PC-9 (cell line): Measurements from ENCODE around the gene TENM4. TPM values are rescaled to one million over a fixed set of nuclear protein-coding genes. Genes with fewer than 3 reads are reported as not detected.

Experiments used
- BruUV-seq: library from RNA; stranded (reverse); fragments of 400-500 nt; replicated peaks from 2 replicates; lab custom pipeline; 2021; lab: Mats Ljungman, UMichigan
- CTCF ChIA-PET: fragments of 300-600 bp; sonication (Branson Sonifier 250); formaldehyde crosslinking; loops from one replicate; lab custom pipeline; 2022; ENCODE audit warnings: antibody characterized with exemption; lab: Charles Lee
- POLR2A ChIA-PET: fragments of 300-600 bp; sonication (Branson Sonifier 250); formaldehyde crosslinking; loops from one replicate; lab custom pipeline; 2022; ENCODE audit warnings: antibody characterized with exemption; ENCODE audit not compliant: unreplicated experiment; lab: Charles Lee
- DNase-seq, 2 experiments: peaks; one replicate each; pipeline versions ENCODE4 v3.0.0 to v3.0.0-alpha.2; 2015 to 2022; ENCODE audit warnings: mixed read lengths in 1 of 2
- H2AFZ ChIP-seq: fragments of 200-600 bp; sonication (generic); 2 replicates; pipeline ENCODE4 v1.8.1; 2017; ENCODE audit warnings: antibody characterized with exemption
- H3F3A ChIP-seq: fragments of 200-600 bp; sonication (generic); 2 replicates; pipeline ENCODE4 v1.8.1; 2017; ENCODE audit warnings: antibody characterized with exemption, mild to moderate bottlenecking, low read depth; ENCODE audit not compliant: insufficient read depth
- H3K27ac ChIP-seq: fragments of 200-600 bp; sonication (generic); 2 replicates; pipeline ENCODE4 v1.6.1; 2016; ENCODE audit warnings: mixed run types
- H3K27me3 ChIP-seq: fragments of 200-600 bp; sonication (generic); 2 replicates; pipeline ENCODE4 v1.6.1; 2016; ENCODE audit warnings: low read depth, mixed run types; ENCODE audit not compliant: insufficient read depth
- H3K36me3 ChIP-seq: fragments of 200-600 bp; sonication (generic); 2 replicates; pipeline ENCODE4 v1.6.1; 2016; ENCODE audit warnings: low read depth, mixed run types
- H3K4me1 ChIP-seq: fragments of 200-600 bp; sonication (generic); replicated peaks from 2 replicates; pipeline ENCODE4 v1.6.1; 2016; ENCODE audit warnings: mixed run types; ENCODE audit not compliant: insufficient read depth
- H3K4me2 ChIP-seq: fragments of 200-600 bp; sonication (generic); 2 replicates; pipeline ENCODE4 v1.6.1; 2017; ENCODE audit warnings: mixed run types
- H3K4me3 ChIP-seq: fragments of 200-600 bp; sonication (generic); 2 replicates; pipeline ENCODE4 v1.6.1; 2016; ENCODE audit warnings: mixed run types
- H3K79me2 ChIP-seq: fragments of 200-600 bp; sonication (generic); 2 replicates; pipeline ENCODE4 v1.6.1; 2017; ENCODE audit warnings: low read depth, mixed run types
- H3K9me2 ChIP-seq: fragments of 200-600 bp; sonication (generic); 2 replicates; pipeline ENCODE4 v1.8.1; 2017; ENCODE audit warnings: mild to moderate bottlenecking; ENCODE audit not compliant: insufficient read depth
- H3K9me3 ChIP-seq: fragments of 200-600 bp; sonication (generic); 2 replicates; pipeline ENCODE4 v1.8.1; 2016; ENCODE audit warnings: low read depth; ENCODE audit not compliant: insufficient read depth
- H4K20me1 ChIP-seq: fragments of 200-600 bp; sonication (generic); 2 replicates; pipeline ENCODE4 v1.8.1; 2017; ENCODE audit not compliant: insufficient read depth
- CTCF ChIP-seq: fragments of 200-600 bp; sonication (generic); conservative IDR thresholded peaks from 2 replicates; pipeline ENCODE4 v1.6.1; 2017; ENCODE audit warnings: mixed run types, antibody characterized with exemption, mild to moderate bottlenecking, moderate library complexity
- EZH2 ChIP-seq: fragments of 200-600 bp; sonication (generic); IDR thresholded peaks from 2 replicates; pipeline ENCODE4 v1.8.0; 2017; ENCODE audit warnings: antibody characterized with exemption, low read depth
- intact Hi-C: fragments of 100-400 bp; cut with micrococcal nuclease; formaldehyde crosslinking; loops from one replicate; pipeline ENCODE4 v1.10.0; 2022; ENCODE audit not compliant: unreplicated experiment
- total RNA-seq: library from RNA; stranded (reverse); gene quantifications from 2 replicates; pipeline ENCODE4 v1.2.3, GENCODE V29; 2021

The TENM4 gene
- total RNA-seq, 1 experiment from 2014 or later: not detected

- no peak overlapping the region for H3K27ac ChIP-seq
Observed at GRCh38 chr11:79097246-79097875, 343.5 kb downstream of the TENM4 start.

GRCh38 chr11:79095424-79095823 lies 345.4 kb downstream of the TENM4 start:
- Histone ChIP-seq H3K4me1 (no peaks in the 10 kb centered on the region), H3K27ac (no peak overlapping the region), H3K4me2 (no peak overlapping the region), H3K27me3 (peaks cover 20% of the 10 kb centered on the region), H4K20me1 (no peaks in the 10 kb centered on the region), H3K79me2 (no peaks in the 10 kb centered on the region), H2AFZ (no peak overlapping the region), H3K36me3 (no peaks in the 10 kb centered on the region), H3K9me3 (no peaks in the 10 kb centered on the region; the same call in 1 of the 2 replicates), H3F3A (no peaks in the 10 kb centered on the region), H3K9me2 (no peaks in the 10 kb centered on the region), H3K4me3 (no peak overlapping the region)
- POLR2A ChIA-PET: no interaction called here
- TF ChIP-seq CTCF (no peak), EZH2 (no peak)
- intact Hi-C loops: no loop called here
- no peak for DNase-seq
- CTCF ChIA-PET: no interaction called here
- BruUV-seq: no TSS peak

More at GRCh38 chr11:79097246-79097875, 343.5 kb downstream of the TENM4 start:
- Histone ChIP-seq H4K20me1 (no peaks in the 10 kb centered on the region), H3K4me2 (no peak overlapping the region), H3K9me2 (no peaks in the 10 kb centered on the region), H2AFZ (no peak overlapping the region), H3F3A (no peaks in the 10 kb centered on the region), H3K4me3 (no peak overlapping the region), H3K36me3 (no peaks in the 10 kb centered on the region), H3K9me3 (no peaks in the 10 kb centered on the region; the same call in 1 of the 2 replicates), H3K79me2 (no peaks in the 10 kb centered on the region), H3K4me1 (no peaks in the 10 kb centered on the region), H3K27me3 (peaks cover 18% of the 10 kb centered on the region)
- no peak for DNase-seq
- intact Hi-C loops: no loop called here
- no peak for TF ChIP-seq EZH2
- TF ChIP-seq CTCF: no peak
- BruUV-seq: no TSS peak
- ChIA-PET CTCF (no interaction called here), POLR2A (no interaction called here)

- H3K79me2 ChIP-seq: no peaks in the 10 kb centered on the region
- H3K4me2 ChIP-seq: no peak overlapping the region
- ChIA-PET POLR2A (no interaction called here), CTCF (no interaction called here)
- TF ChIP-seq CTCF: no peak
- no peak for TF ChIP-seq EZH2
- no peak for DNase-seq
- peaks cover 25% of the 10 kb centered on the region for H3K27me3 ChIP-seq
- H2AFZ ChIP-seq: no peak overlapping the region
- no TSS peak for BruUV-seq
- H3K4me3 ChIP-seq: no peak overlapping the region
- H3K9me3 ChIP-seq: no peaks in the 10 kb centered on the region; the same call in 1 of the 2 replicates
- intact Hi-C loops: no loop called here
- H3K36me3 ChIP-seq: no peaks in the 10 kb centered on the region
- no peak overlapping the region for H3K27ac ChIP-seq
- no peaks in the 10 kb centered on the region for H4K20me1 ChIP-seq
- H3F3A ChIP-seq: no peaks in the 10 kb centered on the region
- no peaks in the 10 kb centered on the region for H3K9me2 ChIP-seq
- H3K4me1 ChIP-seq: no peaks in the 10 kb centered on the region
Observed at GRCh38 chr11:79094616-79095015, 346.2 kb downstream of the TENM4 start.
